SK-N-SH (cell line): ENCODE results near the gene KYNU. TPM values are rescaled to one million over a fixed set of nuclear protein-coding genes. Genes with fewer than 3 reads are reported as not detected.

Experiments
- CTCF ChIA-PET: fragments of 300-600, 350-600 bp; formaldehyde crosslinking; extraction: SDS; loops from one replicate; lab custom pipeline; 2021; lab: Yijun Ruan, JAX
- POLR2A ChIA-PET: fragments of 350-600 bp; sonication (Branson Sonifier 250); formaldehyde crosslinking; extraction: SDS; loops from one replicate; lab custom pipeline; 2020; ENCODE audit warnings: antibody characterized with exemption, inconsistent platforms; lab: Yijun Ruan, JAX
- DNase-seq: peaks from one replicate; pipeline ENCODE4 v3.0.0; 2012
- H2AFZ ChIP-seq: fragments of 200-600 bp; sonication (generic); 2 replicates; pipeline ENCODE4 v1.8.1; 2016; ENCODE audit warnings: antibody characterized with exemption, mild to moderate bottlenecking, low read depth
- H3F3A ChIP-seq: fragments of 200-600 bp; sonication (generic); replicated peaks from 2 replicates; pipeline ENCODE3; 2016; ENCODE audit warnings: antibody characterized with exemption, mild to moderate bottlenecking; ENCODE audit not compliant: insufficient read depth
- H3K27ac ChIP-seq, 2 experiments: fragments of 200-500 bp in 1 of 2; fragments of 200-600 bp in 1 of 2; sonication (Bioruptor generic) in 1 of 2; sonication (generic), shearing (Covaris generic) in 1 of 2; 2 replicates each; pipeline versions ENCODE4 v1.5.1 to v1.6.1; 2014 to 2016; ENCODE audit warnings: low read depth in 2 of 2, inconsistent platforms in 1 of 2, low read length in 1 of 2, mild to moderate bottlenecking in 1 of 2, mixed read lengths in 1 of 2
- H3K27me3 ChIP-seq: fragments of 200-600 bp; sonication (generic), shearing (Covaris generic); 2 replicates; pipeline ENCODE4 v1.6.1; 2016; ENCODE audit warnings: mixed run types; ENCODE audit not compliant: insufficient read depth
- H3K36me3 ChIP-seq, 2 experiments: fragments of 200-500 bp in 1 of 2; fragments of 200-600 bp in 1 of 2; sonication (Bioruptor generic) in 1 of 2; sonication (generic) in 1 of 2; replicated peaks in 1 of 2; 2 replicates each; pipeline versions ENCODE3 to v1.5.1; 2014 to 2016; ENCODE audit warnings: low read length in 1 of 2, mild to moderate bottlenecking in 1 of 2; ENCODE audit not compliant: insufficient read depth in 2 of 2, control insufficient read depth in 1 of 2
- H3K4me1 ChIP-seq, 2 experiments: fragments of 200-500 bp in 1 of 2; fragments of 200-600 bp in 1 of 2; sonication (Bioruptor generic) in 1 of 2; sonication (generic), shearing (Covaris generic) in 1 of 2; 2 replicates each; pipeline versions ENCODE4 v1.5.1 to v1.6.1; 2014 to 2016; ENCODE audit warnings: low read depth in 1 of 2, low read length in 1 of 2, mixed run types in 1 of 2; ENCODE audit not compliant: insufficient read depth in 2 of 2, control insufficient read depth in 1 of 2
- H3K4me2 ChIP-seq: fragments of 200-600 bp; sonication (generic), shearing (Covaris generic); 2 replicates; pipeline ENCODE4 v1.6.1; 2017; ENCODE audit warnings: mixed run types
- H3K4me3 ChIP-seq, 2 experiments: fragments of 200-500 bp in 1 of 2; fragments of 200-600 bp in 1 of 2; sonication (Bioruptor generic) in 1 of 2; sonication (generic), shearing (Covaris generic) in 1 of 2; 2 replicates each; pipeline versions ENCODE4 v1.5.1 to v1.8.1; 2014 to 2016; ENCODE audit warnings: low read depth in 2 of 2, inconsistent platforms in 1 of 2, low read length in 1 of 2, mild to moderate bottlenecking in 1 of 2, mixed read lengths in 1 of 2, moderate library complexity in 1 of 2
- H3K79me2 ChIP-seq: fragments of 200-600 bp; sonication (generic); 2 replicates; pipeline ENCODE4 v1.8.1; 2017; ENCODE audit warnings: mild to moderate bottlenecking; ENCODE audit not compliant: insufficient read depth
- H3K9ac ChIP-seq: fragments of 200-600 bp; sonication (generic); 2 replicates; pipeline ENCODE4 v1.6.1; 2017; ENCODE audit warnings: mixed run types
- H3K9me2 ChIP-seq: fragments of 200-600 bp; sonication (generic); 2 replicates; pipeline ENCODE4 v1.6.1; 2017; ENCODE audit warnings: mixed run types
- H3K9me3 ChIP-seq: fragments of 200-600 bp; sonication (generic); 2 replicates; pipeline ENCODE4 v1.6.1; 2017; ENCODE audit warnings: mixed run types, mild to moderate bottlenecking, moderate library complexity
- H4K20me1 ChIP-seq: fragments of 200-600 bp; sonication (generic); 2 replicates; pipeline ENCODE4 v1.6.1; 2017; ENCODE audit warnings: mild to moderate bottlenecking, mixed run types; ENCODE audit not compliant: insufficient read depth
- CHD2 ChIP-seq: fragments of 150-350 bp; IDR thresholded peaks from 2 replicates; pipeline ENCODE4 v1.6.1; 2018; ENCODE audit warnings: low read length; ENCODE audit not compliant: partially characterized antibody
- ELF1 ChIP-seq: IDR thresholded peaks from 2 replicates; pipeline ENCODE4 v1.4.0; 2012
- EP300 ChIP-seq, 2 experiments: IDR thresholded peaks; 2 replicates each; pipeline versions ENCODE4 v1.4.0 to v1.6.1; 2012; ENCODE audit warnings: borderline replicate concordance in 1 of 2, low read depth in 1 of 2, low read length in 1 of 2
- FOXJ3 ChIP-seq: sonication (generic); formaldehyde crosslinking; IDR thresholded peaks from 2 replicates; pipeline ENCODE4 v1.5.1; 2020; ENCODE audit warnings: mild to moderate bottlenecking, missing genetic modification reagents
- MEF2A ChIP-seq: IDR thresholded peaks from 2 replicates; pipeline ENCODE4 v1.4.0; 2012; ENCODE audit warnings: low read depth, borderline replicate concordance
- MXI1 ChIP-seq: IDR thresholded peaks from 2 replicates; pipeline ENCODE4 v1.6.1; 2012; ENCODE audit warnings: mild to moderate bottlenecking, low read depth, low read length, improper control_type of control experiment
- NRF1 ChIP-seq: IDR thresholded peaks from 2 replicates; pipeline ENCODE4 v1.6.1; 2012; ENCODE audit warnings: low read depth, mild to moderate bottlenecking, low read length
- RAD21 ChIP-seq: IDR thresholded peaks from 2 replicates; pipeline ENCODE4 v1.6.1; 2012; ENCODE audit warnings: mild to moderate bottlenecking, low read length
- RCOR1 ChIP-seq: fragments of 150-350 bp; IDR thresholded peaks from 2 replicates; pipeline ENCODE4 v1.6.1; 2017; ENCODE audit warnings: antibody characterized with exemption, low read length
- REST ChIP-seq: IDR thresholded peaks from 2 replicates; pipeline ENCODE4 v1.6.1; 2012; ENCODE audit warnings: mild to moderate bottlenecking, low read depth, low read length, moderate library complexity
- TAF1 ChIP-seq: IDR thresholded peaks from 2 replicates; pipeline ENCODE4 v1.6.1; 2012; ENCODE audit warnings: low read depth, mild to moderate bottlenecking, low read length, moderate library complexity, borderline replicate concordance
- TEAD4 ChIP-seq: IDR thresholded peaks from 2 replicates; pipeline ENCODE4 v1.4.0; 2012; ENCODE audit warnings: mild to moderate bottlenecking, borderline replicate concordance; ENCODE audit not compliant: insufficient read depth
- WGBS: methylation state at CpG from one replicate; pipeline ENCODE4 v1.1.6; 2017; ENCODE audit warnings: low lambda C conversion rate; 5-methylcytosine and 5-hydroxymethylcytosine counted together
- polyA plus RNA-seq, 3 experiments: library from polyadenylated mRNA; depleted of rRNA; stranded (reverse); fragments of >200 nt; gene quantifications; 2 replicates each; pipeline ENCODE4 v1.2.3, GENCODE V29; 2012
- TF ChIP-seq, protein P1 (sequence below): IDR thresholded peaks from 2 replicates; pipeline ENCODE4; 2012
- TF ChIP-seq, protein P2 (sequence below): IDR thresholded peaks from 2 replicates; pipeline ENCODE4 v1.4.0; 2012; ENCODE audit warnings: low read depth, borderline replicate concordance

Gene KYNU
- polyA plus RNA-seq, 1 of the 3 experiments (the other 2 are of a cell fraction), result not detected

GRCh38 chr2:142926445-142926844 is 49.0 kb downstream of the KYNU start (continued):
- no peak for TF ChIP-seq REST

DNA sequence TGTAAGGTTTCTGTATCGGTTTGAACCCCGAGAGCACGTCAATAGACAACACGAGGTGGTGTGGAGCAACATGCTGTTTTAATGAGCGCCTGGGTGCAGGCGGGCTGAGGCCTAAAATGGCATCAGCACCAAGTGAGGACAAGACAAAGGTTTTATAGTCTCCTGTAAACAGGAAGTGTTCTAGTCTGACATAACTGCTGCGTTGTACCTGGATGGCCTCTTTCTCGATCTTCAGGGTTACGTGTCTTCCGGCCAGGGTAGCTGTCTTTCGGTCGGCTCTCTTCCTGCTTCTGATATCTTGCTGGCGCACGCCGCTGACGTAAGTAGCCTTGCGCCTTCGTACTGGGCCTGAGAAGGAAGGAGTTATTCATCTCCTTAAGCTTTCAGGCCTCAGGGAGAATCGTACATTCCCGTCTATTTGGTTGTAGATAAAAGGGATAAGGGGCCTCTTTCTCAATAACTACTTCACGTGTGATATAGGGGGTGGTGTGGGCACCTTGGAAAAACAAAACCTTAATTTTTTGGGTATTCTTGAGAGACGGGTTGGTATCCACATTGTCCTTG is 53.5 kb downstream of the KYNU start:
- TF ChIP-seq MXI1 (no peak), CHD2 (no peak), RCOR1 (no peak), ELF1 (no peak), REST (no peak), NRF1 (no peak), RAD21 (no peak), FOXJ3 (CRISPR knock-in tag) (no peak), TEAD4 (no peak), MEF2A (no peak), TAF1 (no peak), EP300 (IDR thresholded peaks at IDR 0.05; ENCODE audit: borderline replicate concordance in 1 of 2, low read depth in 1 of 2, low read length in 1 of 2) (no peak)
- TF ChIP-seq, protein P1, sequence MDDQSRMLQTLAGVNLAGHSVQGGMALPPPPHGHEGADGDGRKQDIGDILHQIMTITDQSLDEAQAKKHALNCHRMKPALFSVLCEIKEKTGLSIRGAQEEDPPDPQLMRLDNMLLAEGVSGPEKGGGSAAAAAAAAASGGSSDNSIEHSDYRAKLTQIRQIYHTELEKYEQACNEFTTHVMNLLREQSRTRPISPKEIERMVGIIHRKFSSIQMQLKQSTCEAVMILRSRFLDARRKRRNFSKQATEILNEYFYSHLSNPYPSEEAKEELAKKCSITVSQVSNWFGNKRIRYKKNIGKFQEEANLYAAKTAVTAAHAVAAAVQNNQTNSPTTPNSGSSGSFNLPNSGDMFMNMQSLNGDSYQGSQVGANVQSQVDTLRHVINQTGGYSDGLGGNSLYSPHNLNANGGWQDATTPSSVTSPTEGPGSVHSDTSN, result no peak
- TF ChIP-seq, protein P2, sequence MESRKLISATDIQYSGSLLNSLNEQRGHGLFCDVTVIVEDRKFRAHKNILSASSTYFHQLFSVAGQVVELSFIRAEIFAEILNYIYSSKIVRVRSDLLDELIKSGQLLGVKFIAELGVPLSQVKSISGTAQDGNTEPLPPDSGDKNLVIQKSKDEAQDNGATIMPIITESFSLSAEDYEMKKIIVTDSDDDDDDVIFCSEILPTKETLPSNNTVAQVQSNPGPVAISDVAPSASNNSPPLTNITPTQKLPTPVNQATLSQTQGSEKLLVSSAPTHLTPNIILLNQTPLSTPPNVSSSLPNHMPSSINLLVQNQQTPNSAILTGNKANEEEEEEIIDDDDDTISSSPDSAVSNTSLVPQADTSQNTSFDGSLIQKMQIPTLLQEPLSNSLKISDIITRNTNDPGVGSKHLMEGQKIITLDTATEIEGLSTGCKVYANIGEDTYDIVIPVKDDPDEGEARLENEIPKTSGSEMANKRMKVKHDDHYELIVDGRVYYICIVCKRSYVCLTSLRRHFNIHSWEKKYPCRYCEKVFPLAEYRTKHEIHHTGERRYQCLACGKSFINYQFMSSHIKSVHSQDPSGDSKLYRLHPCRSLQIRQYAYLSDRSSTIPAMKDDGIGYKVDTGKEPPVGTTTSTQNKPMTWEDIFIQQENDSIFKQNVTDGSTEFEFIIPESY, result no peak
- no peaks in the 10 kb centered on the region for H3K36me3 ChIP-seq
- H3K4me2 ChIP-seq, result no peak overlapping the region
- H2AFZ ChIP-seq, result no peak overlapping the region
- CTCF ChIA-PET, result no interaction called here
- H3K27me3 ChIP-seq, result no peaks in the 10 kb centered on the region
- H3K9me3 ChIP-seq, result no peaks in the 10 kb centered on the region
- 84% methylated on average over 22 of the region's 22 CpGs for WGBS
- no peaks in the 10 kb centered on the region for H4K20me1 ChIP-seq
- DNase-seq, result no peak
- H3K9me2 ChIP-seq, result no peaks in the 10 kb centered on the region
- no peak overlapping the region for H3K9ac ChIP-seq
- H3K4me1 ChIP-seq, result no peaks in the 10 kb centered on the region
- POLR2A ChIA-PET, result no interaction called here
- H3K4me3 ChIP-seq, result no peak overlapping the region
- H3K27ac ChIP-seq, result no peak overlapping the region
- no peaks in the 10 kb centered on the region for H3F3A ChIP-seq
- no peaks in the 10 kb centered on the region for H3K79me2 ChIP-seq
